GM19025 (cell line): ENCODE measurements around the gene LIG1.
"Not testable (repeated sequence)": the region's sequence is repeated elsewhere in the genome, so short reads cannot be mapped to it uniquely, and the experiment has no call there.

Experiments used
- ATAC-seq: cut with Tn5 transposase; IDR thresholded peaks from one replicate; pipeline ENCODE4 v1.9.1; 2021; ENCODE audit warnings: mild to moderate bottlenecking, low read depth, moderate library complexity; ENCODE audit not compliant: unreplicated experiment

The LIG1 gene

GRCh38 chr19:48088991-48089390, 81.2 kb downstream of the LIG1 start:
- not testable (repeated sequence) for ATAC-seq

GRCh38 chr19:48085904-48086864, 84.0 kb downstream of the LIG1 start:
- ATAC-seq = no peak

- no peak for ATAC-seq
Observed at GRCh38 chr19:48085076-48085475, 85.1 kb downstream of the LIG1 start.

- ATAC-seq = no peak
Observed at GRCh38 chr19:48081106-48081505, 89.0 kb downstream of the LIG1 start.

- ATAC-seq = not testable (repeated sequence)
Observed at GRCh38 chr19:48070177-48070769, 99.9 kb downstream of the LIG1 start.

GRCh38 chr19:48069435-48069834, 100.7 kb downstream of the LIG1 start:
- ATAC-seq = no peak
